SK-N-SH treated with all-trans-retinoic acid at 6 μM for 48 hours (cell line): Measurements from ENCODE around the gene SFMBT2.

ENCODE experiments used
- ATAC-seq: fragments of 200-7000 bp; cut with Tn5 transposase; 3 replicates; pipeline ENCODE4 v1.9.1; 2020; ENCODE audit warnings: mild to moderate bottlenecking, moderate library complexity
- ARNTL ChIP-seq: fragments of 450-650 bp; formaldehyde crosslinking; IDR thresholded peaks from 2 replicates; pipeline ENCODE4 v1.5.0; 2020; ENCODE audit warnings: low read depth, mild to moderate bottlenecking, moderate library complexity, borderline replicate concordance
- CREB5 ChIP-seq: fragments of 250-450 bp; sonication (Bioruptor Pico); IDR thresholded peaks from 2 replicates; pipeline ENCODE4 v1.5.1; 2020; ENCODE audit warnings: low read depth, mild to moderate bottlenecking, moderate library complexity
- CSDC2 ChIP-seq: fragments of 250-450 bp; sonication (Bioruptor Pico); IDR thresholded peaks from 2 replicates; pipeline ENCODE4 v1.5.0; 2020; ENCODE audit warnings: mild to moderate bottlenecking, moderate library complexity
- CSRNP3 ChIP-seq: fragments of 250-450 bp; sonication (Bioruptor Pico); IDR thresholded peaks from 2 replicates; pipeline ENCODE4 v1.5.1; 2021; ENCODE audit warnings: mild to moderate bottlenecking, moderate library complexity
- ESRRG ChIP-seq: fragments of 250-450 bp; sonication (Bioruptor Pico); IDR thresholded peaks from 2 replicates; pipeline ENCODE4 v1.6.1; 2021; ENCODE audit warnings: mild to moderate bottlenecking
- ISL1 ChIP-seq: fragments of 250-450 bp; sonication (Bioruptor Pico); IDR thresholded peaks from 2 replicates; pipeline ENCODE4 v2.1.2; 2022; ENCODE audit warnings: mild to moderate bottlenecking, moderate library complexity
- OSR1 ChIP-seq: fragments of 250-450 bp; sonication (Bioruptor Pico); IDR thresholded peaks from 2 replicates; pipeline ENCODE4 v1.8.0; 2022; ENCODE audit warnings: moderate library complexity, mild to moderate bottlenecking, inconsistent platforms
- PATZ1 ChIP-seq: fragments of 250-450 bp; sonication (Bioruptor Pico); IDR thresholded peaks from 2 replicates; pipeline ENCODE4 v1.8.0; 2020; ENCODE audit warnings: mild to moderate bottlenecking, moderate library complexity, borderline replicate concordance
- POU6F1 ChIP-seq: fragments of 250-450 bp; sonication (Bioruptor Pico); IDR thresholded peaks from 2 replicates; pipeline ENCODE4 v1.8.0; 2021; ENCODE audit warnings: low read depth, mild to moderate bottlenecking, moderate library complexity, borderline replicate concordance
- PPARA ChIP-seq: fragments of 250-450 bp; sonication (Bioruptor Pico); IDR thresholded peaks from 2 replicates; pipeline ENCODE4 v1.5.0; 2020; ENCODE audit warnings: mild to moderate bottlenecking, borderline replicate concordance
- RARB ChIP-seq: fragments of 250-450 bp; sonication (Bioruptor Pico); IDR thresholded peaks from 2 replicates; pipeline ENCODE4 v1.8.0; 2021; ENCODE audit warnings: mild to moderate bottlenecking, moderate library complexity
- TCF4 ChIP-seq: fragments of 250-450 bp; sonication (Bioruptor Pico); IDR thresholded peaks from 2 replicates; pipeline ENCODE4 v1.8.0; 2021; ENCODE audit warnings: mild to moderate bottlenecking, moderate library complexity, borderline replicate concordance
- TOX ChIP-seq: fragments of 250-450 bp; sonication (Bioruptor Pico); IDR thresholded peaks from 2 replicates; pipeline ENCODE4 v1.8.0; 2021; ENCODE audit warnings: mild to moderate bottlenecking, moderate library complexity, borderline replicate concordance
- TSHZ2 ChIP-seq: fragments of 250-450 bp; sonication (Bioruptor Pico); IDR thresholded peaks from 2 replicates; pipeline ENCODE4 v1.5.0; 2020; ENCODE audit warnings: mild to moderate bottlenecking, moderate library complexity
- ZC3H10 ChIP-seq: fragments of 250-450 bp; sonication (Bioruptor Pico); IDR thresholded peaks from 2 replicates; pipeline ENCODE4 v1.5.1; 2021; ENCODE audit warnings: mild to moderate bottlenecking, moderate library complexity
- ZFP3 ChIP-seq: fragments of 250-450 bp; sonication (Bioruptor Pico); IDR thresholded peaks from 2 replicates; pipeline ENCODE4 v1.5.0; 2020; ENCODE audit warnings: mild to moderate bottlenecking, moderate library complexity
- ZFP30 ChIP-seq: fragments of 450-650 bp; formaldehyde crosslinking; IDR thresholded peaks from 2 replicates; pipeline ENCODE4 v1.5.0; 2022; ENCODE audit warnings: mild to moderate bottlenecking, moderate library complexity
- ZNF70 ChIP-seq: fragments of 450-650 bp; formaldehyde crosslinking; IDR thresholded peaks from 2 replicates; pipeline ENCODE4 v1.5.0; 2020; ENCODE audit warnings: mild to moderate bottlenecking, moderate library complexity
- ZNF8 ChIP-seq: fragments of 450-650 bp; formaldehyde crosslinking; IDR thresholded peaks from 2 replicates; pipeline ENCODE4 v1.5.0; 2020; ENCODE audit warnings: mild to moderate bottlenecking, moderate library complexity

Gene SFMBT2

GRCh38 chr10:7318836-7319235 is 92.0 kb downstream of the SFMBT2 start:
- no peak for ATAC-seq
- no peak for TF ChIP-seq ESRRG (CRISPR knock-in tag)
- no peak for TF ChIP-seq CSDC2
- TF ChIP-seq ZNF70 (CRISPR knock-in tag), result no peak
- TF ChIP-seq RARB (CRISPR knock-in tag), result no peak
- no peak for TF ChIP-seq ARNTL
- no peak for TF ChIP-seq CSRNP3
- TF ChIP-seq ZFP3, result no peak
- TF ChIP-seq PPARA (CRISPR knock-in tag), result no peak
- no peak for TF ChIP-seq TSHZ2 (CRISPR knock-in tag)
- TF ChIP-seq PATZ1 (CRISPR knock-in tag), result no peak
- TF ChIP-seq CREB5 (CRISPR knock-in tag), result no peak
- TF ChIP-seq ZFP30 (CRISPR knock-in tag), result no peak
- no peak for TF ChIP-seq TCF4 (CRISPR knock-in tag)
- TF ChIP-seq ZNF8, result no peak
- no peak for TF ChIP-seq POU6F1 (CRISPR knock-in tag)
- no peak for TF ChIP-seq OSR1
- no peak for TF ChIP-seq ISL1
- no peak for TF ChIP-seq TOX
- TF ChIP-seq, all 23 proteins: peak for 0

- no peak for ATAC-seq
These were observed 92.9 kb downstream of the SFMBT2 start for GRCh38 chr10:7317786-7318446.

More at GRCh38 chr10:7317786-7318446, 92.9 kb downstream of the SFMBT2 start:
- TF ChIP-seq ISL1 (no peak), TOX (no peak), ZC3H10 (no peak), TSHZ2 (CRISPR knock-in tag) (no peak), ZFP3 (no peak)
